A549 (cell line): ENCODE data around the gene AGBL4. TPM values are rescaled to one million over a fixed set of nuclear protein-coding genes. Genes with fewer than 3 reads are reported as not detected.

Source experiments
- ATAC-seq, 2 experiments: fragments of 200-7000 bp in 1 of 2; fragments of >200 bp in 1 of 2; cut with Nextera tagmentation in 1 of 2; cut with Tn5 transposase in 1 of 2; 3 replicates each; pipeline versions ENCODE4 v1.8.0 to v1.9.1; 2018 to 2020; ENCODE audit warnings: mild to moderate bottlenecking in 1 of 2, moderate library complexity in 1 of 2
- CTCF ChIA-PET: fragments of 300-600 bp; sonication (Branson Sonifier 250); formaldehyde crosslinking; extraction: SDS; loops from one replicate; lab custom pipeline; 2021; ENCODE audit warnings: antibody characterized with exemption, inconsistent platforms; lab: Yijun Ruan, JAX
- POLR2A ChIA-PET: fragments of 350-600 bp; formaldehyde crosslinking; extraction: SDS; loops from one replicate; lab custom pipeline; 2021; ENCODE audit warnings: antibody characterized with exemption, inconsistent platforms; lab: Yijun Ruan, JAX
- DNase-seq, 2 experiments: peaks; one replicate each; pipeline versions ENCODE4 v3.0.0 to v3.0.0-alpha.2; 2011 to 2016; ENCODE audit warnings: low read depth in 1 of 2, low spot score in 1 of 2
- FAIRE-seq: peaks from 2 replicates; lab custom pipeline; 2011; peaks lifted over from hg19 to GRCh38; lab: Jason Lieb, UNC
- H3K27ac ChIP-seq, 2 experiments: fragments of >200 bp; sonication (Bioruptor Twin); formaldehyde crosslinking; 3 replicates each; pipeline ENCODE4 v1.5.1; 2016 to 2017
- H3K4me1 ChIP-seq: fragments of >200 bp; sonication (Bioruptor Twin); formaldehyde crosslinking; 3 replicates; pipeline ENCODE4 v1.6.1; 2016
- H3K4me2 ChIP-seq: fragments of >200 bp; sonication (Bioruptor Twin); formaldehyde crosslinking; 3 replicates; pipeline ENCODE4 v1.6.1; 2016
- H3K4me3 ChIP-seq: fragments of >200 bp; sonication (Bioruptor Twin); formaldehyde crosslinking; 3 replicates; pipeline ENCODE4 v1.5.1; 2016
- H3K9me3 ChIP-seq: fragments of >200 bp; sonication (Bioruptor Twin); formaldehyde crosslinking; 3 replicates; pipeline ENCODE4 v1.6.1; 2016
- ATOH8 ChIP-seq: fragments of 250-450 bp; sonication (Bioruptor Pico); IDR thresholded peaks from 2 replicates; pipeline ENCODE4 v1.5.0; 2020; ENCODE audit warnings: low read depth, mild to moderate bottlenecking, moderate library complexity
- CBX2 ChIP-seq: fragments of 200-600 bp; sonication (generic); IDR thresholded peaks from 2 replicates; pipeline ENCODE4 v1.6.1; 2016; ENCODE audit warnings: low read depth, mild to moderate bottlenecking, borderline replicate concordance
- CEBPB ChIP-seq, 2 experiments: fragments of >200 bp in 1 of 2; sonication (Bioruptor Twin) in 1 of 2; formaldehyde crosslinking in 1 of 2; IDR thresholded peaks; 2 replicates each; pipeline ENCODE4 v1.6.1; 2012 to 2016
- CHD2 ChIP-seq: fragments of 150-350 bp; IDR thresholded peaks from 2 replicates; pipeline ENCODE4 v1.6.1; 2014; ENCODE audit warnings: low read length; ENCODE audit not compliant: partially characterized antibody
- CHD4 ChIP-seq: fragments of 200-600 bp; sonication (generic); IDR thresholded peaks from 2 replicates; pipeline ENCODE4 v1.6.1; 2016; ENCODE audit warnings: antibody characterized with exemption, mild to moderate bottlenecking, borderline replicate concordance
- CTCF ChIP-seq: fragments of >200 bp; sonication (Bioruptor Twin); formaldehyde crosslinking; IDR thresholded peaks from 3 replicates; pipeline ENCODE4 v1.5.1; 2016
- EHMT2 ChIP-seq: fragments of 200-600 bp; sonication (generic); IDR thresholded peaks from 2 replicates; pipeline ENCODE4 v1.6.1; 2016; ENCODE audit warnings: antibody characterized with exemption, low read depth, mild to moderate bottlenecking, moderate library complexity
- EP300 ChIP-seq, 2 experiments: fragments of >200 bp; sonication (Bioruptor Twin); formaldehyde crosslinking; IDR thresholded peaks; 2 replicates in 1 of 2; 3 replicates in 1 of 2; pipeline ENCODE4 v1.6.1; 2016 to 2017
- FOSL2 ChIP-seq, 2 experiments: fragments of 450-650 bp in 1 of 2; fragments of >200 bp in 1 of 2; sonication (Bioruptor Twin) in 1 of 2; formaldehyde crosslinking; IDR thresholded peaks; 2 replicates each; pipeline versions ENCODE4 v1.5.0 to v1.6.1; 2016 to 2020; ENCODE audit warnings: mild to moderate bottlenecking in 1 of 2, moderate library complexity in 1 of 2
- HDAC2 ChIP-seq: fragments of 200-600 bp; sonication (generic); IDR thresholded peaks from 2 replicates; pipeline ENCODE4 v1.6.1; 2016
- HOXA7 ChIP-seq: fragments of 250-450 bp; sonication (Bioruptor Pico); IDR thresholded peaks from 2 replicates; pipeline ENCODE4 v1.5.0; 2020; ENCODE audit warnings: mild to moderate bottlenecking, moderate library complexity
- JUN ChIP-seq, 2 experiments: fragments of >200 bp; sonication (Bioruptor Twin); formaldehyde crosslinking; IDR thresholded peaks; 2 replicates in 1 of 2; 3 replicates in 1 of 2; pipeline ENCODE4 v1.6.1; 2016 to 2017
- MAFK ChIP-seq: fragments of 450-650 bp; IDR thresholded peaks from 2 replicates; pipeline ENCODE4 v1.6.1; 2014; ENCODE audit not compliant: partially characterized antibody
- NFE2L2 ChIP-seq: fragments of 150-350 bp; conservative IDR thresholded peaks from 2 replicates; pipeline ENCODE4 v1.6.1; 2014; ENCODE audit warnings: low read length
- NPAS2 ChIP-seq: fragments of 250-450 bp; sonication (Bioruptor Pico); IDR thresholded peaks from 2 replicates; pipeline ENCODE4 v1.8.0; 2022; ENCODE audit warnings: mild to moderate bottlenecking, moderate library complexity, borderline replicate concordance
- NR3C1 ChIP-seq: fragments of >200 bp; sonication (Bioruptor Twin); formaldehyde crosslinking; IDR thresholded peaks from 3 replicates; pipeline ENCODE4 v1.6.1; 2017
- PHF8 ChIP-seq: fragments of 200-600 bp; sonication (generic); IDR thresholded peaks from 2 replicates; pipeline ENCODE4 v1.6.1; 2016; ENCODE audit warnings: low read depth, mild to moderate bottlenecking, antibody characterized with exemption, moderate library complexity, borderline replicate concordance
- POLR2A ChIP-seq: IDR thresholded peaks from 2 replicates; pipeline ENCODE4 v1.6.1; 2012; ENCODE audit warnings: mild to moderate bottlenecking, low read length
- RCOR1 ChIP-seq: fragments of 150-350 bp; IDR thresholded peaks from 2 replicates; pipeline ENCODE4 v1.6.1; 2014; ENCODE audit warnings: antibody characterized with exemption, low read length, low read depth
- REST ChIP-seq: fragments of 200-600 bp; sonication (generic); IDR thresholded peaks from 2 replicates; pipeline ENCODE4 v1.6.1; 2016; ENCODE audit warnings: antibody characterized with exemption, mild to moderate bottlenecking, moderate library complexity
- USF2 ChIP-seq: fragments of 450-650 bp; IDR thresholded peaks from 2 replicates; pipeline ENCODE4 v1.6.1; 2014; ENCODE audit warnings: antibody characterized with exemption
- ZNF302 ChIP-seq: fragments of 250-450 bp; sonication (Bioruptor Pico); IDR thresholded peaks from 2 replicates; pipeline ENCODE4 v1.9.0; 2021; ENCODE audit warnings: inconsistent platforms, mild to moderate bottlenecking, moderate library complexity
- WGBS: methylation state at CpG from one replicate; pipeline ENCODE4 v1.1.6; 2017; ENCODE audit errors: missing lambda C conversion rate; 5-methylcytosine and 5-hydroxymethylcytosine counted together
- polyA plus RNA-seq, 4 experiments: library from polyadenylated mRNA; depleted of rRNA in 3 of 4; stranded (reverse); fragments of >200 nt; fragmentation: RNase III in 1 of 4; extraction: RNeasy Plus Mini Kit Qiagen cat#74134 plus additional on column Dnase treatment in 1 of 4; gene quantifications; 2 replicates in 3 of 4; 3 replicates in 1 of 4; pipeline ENCODE4 v1.2.3, GENCODE V29; 2011 to 2017

AGBL4 gene
- polyA plus RNA-seq, 2 of the 4 experiments (the other 2 are of a cell fraction): not detected

- TF ChIP-seq REST: no peak
- TF ChIP-seq CHD2: no peak
- TF ChIP-seq JUN (IDR thresholded peaks at IDR 0.05): no peak
- TF ChIP-seq POLR2A: no peak
- no peak for TF ChIP-seq PHF8
- TF ChIP-seq CBX2: no peak
- no peak for TF ChIP-seq NR3C1
- TF ChIP-seq NFE2L2: no peak
These were observed 634.1 kb downstream of the AGBL4 start (continued) for GRCh38 chr1:49389699-49390098.

GRCh38 chr1:49364676-49365075 is 659.1 kb downstream of the AGBL4 start:
- Histone ChIP-seq H3K9me3 (no peaks in the 10 kb centered on the region), H3K27ac (no peak overlapping the region), H3K4me1 (no peaks in the 10 kb centered on the region), H3K4me2 (no peak overlapping the region), H3K4me3 (no peak overlapping the region)
- no peak for FAIRE-seq
- no peak for ATAC-seq
- no peak for TF ChIP-seq FOSL2 (IDR thresholded peaks at IDR 0.05)
- TF ChIP-seq FOSL2 (CRISPR knock-in tag; IDR thresholded peaks at IDR 0.05): no peak
- TF ChIP-seq HOXA7 (CRISPR knock-in tag): no peak
- TF ChIP-seq CHD2: no peak
- no peak for TF ChIP-seq NR3C1
- TF ChIP-seq EP300 (IDR thresholded peaks at IDR 0.05): no peak
- TF ChIP-seq ZNF302 (CRISPR knock-in tag): no peak
- TF ChIP-seq USF2: no peak
- TF ChIP-seq CHD4: no peak
- TF ChIP-seq ATOH8 (CRISPR knock-in tag): no peak
- no peak for TF ChIP-seq MAFK
- no peak for TF ChIP-seq NPAS2 (CRISPR knock-in tag)
- TF ChIP-seq HDAC2: no peak
- TF ChIP-seq CEBPB (IDR thresholded peaks at IDR 0.05): no peak
- no peak for TF ChIP-seq CTCF
- TF ChIP-seq EHMT2: no peak
- no peak for TF ChIP-seq RCOR1
- ChIA-PET CTCF (no interaction called here), POLR2A (no interaction called here)
- no peak for DNase-seq
- 14% methylated on average over 7 of the region's 7 CpGs for WGBS
